CD8-positive, alpha-beta memory T cell (primary cell): ENCODE data around the gene ACOX1. TPM values are rescaled to one million over a fixed set of nuclear protein-coding genes. Genes with fewer than 3 reads are reported as not detected.
A peak's percentile ranks its signal among the peaks of the same experiment; 100 is the strongest.

Source experiments
- CTCF ChIA-PET: fragments of 350-600 bp; sonication (Branson Sonifier 250); formaldehyde crosslinking; loops from one replicate; lab custom pipeline; 2021; ENCODE audit warnings: antibody characterized with exemption; lab: Charles Lee
- POLR2A ChIA-PET: fragments of 350-600 bp; sonication (Branson Sonifier 250); formaldehyde crosslinking; loops from one replicate; lab custom pipeline; 2021; ENCODE audit warnings: antibody characterized with exemption; lab: Charles Lee
- DNase-seq, 5 donors: peaks; one replicate each; pipeline versions ENCODE4 v3.0.0 to v3.0.0-alpha.2; 2020 to 2022; ENCODE audit warnings: mixed read lengths in 1 of 5
- H3K27ac ChIP-seq: one replicate; pipeline ENCODE4 v1.7.0; 2013; ENCODE audit warnings: low read depth, mild to moderate bottlenecking, low read length, moderate library complexity
- H3K27me3 ChIP-seq: 2 replicates; pipeline ENCODE4 v1.7.0; 2013; ENCODE audit warnings: low read length, mild to moderate bottlenecking; ENCODE audit not compliant: insufficient read depth, poor library complexity, severe bottlenecking
- H3K36me3 ChIP-seq: 2 replicates; pipeline ENCODE4 v1.7.0; 2013; ENCODE audit warnings: mild to moderate bottlenecking, low read length, moderate library complexity; ENCODE audit not compliant: insufficient read depth
- H3K4me1 ChIP-seq: 2 replicates; pipeline ENCODE4 v1.7.0; 2013; ENCODE audit warnings: mild to moderate bottlenecking, low read length, moderate library complexity; ENCODE audit not compliant: insufficient read depth
- H3K4me3 ChIP-seq: 2 replicates; pipeline ENCODE4 v1.7.0; 2013; ENCODE audit warnings: mild to moderate bottlenecking, low read length
- H3K9me3 ChIP-seq: 2 replicates; pipeline ENCODE4 v1.7.0; 2013; ENCODE audit warnings: mild to moderate bottlenecking, low read length
- H3K27ac Mint-ChIP-seq, 8 donors: one replicate each; pipeline ENCODE4 v1.8.0; 2020 to 2021; ENCODE audit warnings: mixed read lengths in 8 of 8, mild to moderate bottlenecking in 6 of 8, inconsistent platforms in 3 of 8, moderate library complexity in 3 of 8
- H3K27me3 Mint-ChIP-seq, 2 donors: one replicate each; pipeline ENCODE4 v1.8.0; 2020 to 2021; ENCODE audit warnings: mixed read lengths in 2 of 2, mild to moderate bottlenecking in 1 of 2, moderate library complexity in 1 of 2
- H3K36me3 Mint-ChIP-seq, 3 donors: one replicate each; pipeline ENCODE4 v1.8.0; 2020 to 2021; ENCODE audit warnings: mixed read lengths in 3 of 3, inconsistent platforms in 1 of 3, mild to moderate bottlenecking in 1 of 3
- H3K4me1 Mint-ChIP-seq, 3 donors: one replicate each; pipeline ENCODE4 v1.8.0; 2020 to 2021; ENCODE audit warnings: mixed read lengths in 3 of 3, inconsistent platforms in 1 of 3, mild to moderate bottlenecking in 1 of 3
- H3K4me3 Mint-ChIP-seq, 7 donors: one replicate each; pipeline ENCODE4 v1.8.0; 2020 to 2021; ENCODE audit warnings: mixed read lengths in 7 of 7, mild to moderate bottlenecking in 6 of 7, moderate library complexity in 4 of 7, inconsistent platforms in 2 of 7
- H3K9me3 Mint-ChIP-seq, 5 donors: one replicate each; pipeline ENCODE4 v1.8.0; 2020 to 2022; ENCODE audit warnings: mixed read lengths in 5 of 5, mild to moderate bottlenecking in 3 of 5, moderate library complexity in 2 of 5, inconsistent platforms in 1 of 5
- polyA plus RNA-seq: library from polyadenylated mRNA; unstranded; fragments of 300-500 nt; fragmentation: Illumina TruSeq; gene quantifications from one replicate; pipeline ENCODE4 v1.2.3, GENCODE V29; 2021
- total RNA-seq, 2 experiments: library from RNA; stranded (reverse); gene quantifications; one replicate each; pipeline ENCODE4 v1.2.3, GENCODE V29; 2021

ACOX1 gene
- total and polyA plus RNA-seq, 3 experiments from 2014 or later = 15.8 to 36.1 (median 35.1) TPM

- peaks cover 0 to 6% (median 0%) of the 10 kb centered on the region in 3 donors for H3K4me1 Mint-ChIP-seq
- H3K27ac Mint-ChIP-seq = peak overlapping the region in 2 of 8 donors; percentile 23 to 36
- no peaks in the 10 kb centered on the region for H3K9me3 Mint-ChIP-seq
- no peak overlapping the region for H3K4me3 ChIP-seq
- H3K27me3 Mint-ChIP-seq = no peaks in the 10 kb centered on the region
- DNase-seq = no peak
- ChIA-PET POLR2A (no interaction called here), CTCF (interaction anchor here (0.8 kb wide), 1 partner anchor 46 kb away, joined by 3 read pairs; the partner anchor contains the start of gene MRPL38)
- no peak overlapping the region for H3K27ac ChIP-seq
- H3K27me3 ChIP-seq = no peaks in the 10 kb centered on the region
- H3K4me1 ChIP-seq = no peaks in the 10 kb centered on the region
- H3K36me3 Mint-ChIP-seq = peaks cover 5 to 78% (median 18%) of the 10 kb centered on the region in 3 donors
- no peak overlapping the region for H3K4me3 Mint-ChIP-seq
- no peaks in the 10 kb centered on the region for H3K9me3 ChIP-seq
- peaks cover 46% of the 10 kb centered on the region for H3K36me3 ChIP-seq
Measured at GRCh38 chr17:75950855-75951554, 28.0 kb downstream of the ACOX1 start.

- H3K4me3 Mint-ChIP-seq = no peak overlapping the region
- CTCF ChIA-PET = no interaction called here
- peaks cover 5 to 76% (median 18%) of the 10 kb centered on the region in 3 donors for H3K36me3 Mint-ChIP-seq
- no peak for DNase-seq
- Histone ChIP-seq H3K4me3 (no peak overlapping the region), H3K9me3 (no peaks in the 10 kb centered on the region), H3K4me1 (no peaks in the 10 kb centered on the region), H3K27ac (no peak overlapping the region), H3K36me3 (peaks cover 41% of the 10 kb centered on the region), H3K27me3 (no peaks in the 10 kb centered on the region)
- POLR2A ChIA-PET = no interaction called here
- no peaks in the 10 kb centered on the region for H3K27me3 Mint-ChIP-seq
- no peaks in the 10 kb centered on the region for H3K9me3 Mint-ChIP-seq
- no peak overlapping the region for H3K27ac Mint-ChIP-seq
- H3K4me1 Mint-ChIP-seq = peaks cover 0 to 6% (median 0%) of the 10 kb centered on the region in 3 donors
Measured at GRCh38 chr17:75950421-75950820, 28.5 kb downstream of the ACOX1 start.

DNA sequence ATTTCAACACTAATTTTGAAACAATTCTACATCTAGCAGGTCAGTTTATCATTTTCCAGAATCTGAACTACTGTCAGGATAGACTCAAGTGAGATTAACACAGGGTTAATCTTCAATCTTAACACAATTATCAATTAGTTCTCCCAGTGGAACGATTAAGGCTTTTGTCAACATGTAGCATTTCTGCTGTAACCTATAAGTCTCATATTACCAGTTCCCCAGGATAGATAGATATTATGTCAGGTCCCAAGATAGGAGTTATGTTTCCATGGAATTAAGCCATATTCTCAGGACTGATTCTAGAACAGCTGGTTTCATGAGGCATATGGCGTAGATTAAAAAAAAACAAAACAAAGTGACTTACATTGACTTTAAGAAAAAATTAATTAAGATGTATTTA is 33.8 kb downstream of the ACOX1 start:
- DNase-seq = no peak
- Mint-ChIP-seq H3K27ac (no peak overlapping the region), H3K36me3 (peaks cover 0 to 47% (median 3%) of the 10 kb centered on the region in 3 donors), H3K27me3 (no peaks in the 10 kb centered on the region), H3K4me3 (no peak overlapping the region), H3K4me1 (peaks cover 9 to 16% (median 10%) of the 10 kb centered on the region in 3 donors), H3K9me3 (no peaks in the 10 kb centered on the region)
- Histone ChIP-seq H3K27ac (no peak overlapping the region), H3K27me3 (no peaks in the 10 kb centered on the region), H3K36me3 (peaks cover 10% of the 10 kb centered on the region), H3K9me3 (no peaks in the 10 kb centered on the region), H3K4me3 (no peak overlapping the region), H3K4me1 (peaks cover 8% of the 10 kb centered on the region)
- ChIA-PET CTCF (no interaction called here), POLR2A (no interaction called here)

DNA sequence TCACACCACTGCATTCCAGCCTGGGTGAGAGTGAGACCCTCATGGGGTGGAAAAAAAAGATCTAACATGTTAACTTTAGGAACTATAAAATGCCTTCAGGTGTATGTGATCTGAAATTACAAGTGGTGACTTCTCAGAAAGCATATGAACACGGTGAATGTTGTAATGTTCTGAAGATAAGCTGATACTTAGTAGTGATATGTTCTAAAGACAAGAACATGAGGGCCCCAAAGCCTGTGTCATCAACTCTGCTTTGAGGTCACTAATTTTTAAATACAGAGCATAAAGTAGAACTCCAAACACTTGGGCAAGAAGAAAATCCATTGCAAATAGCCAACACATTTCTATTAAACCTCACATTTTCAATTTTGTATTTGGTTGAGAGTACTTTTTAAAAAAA is 35.5 kb downstream of the ACOX1 start:
- no peak overlapping the region for H3K27ac Mint-ChIP-seq
- H3K4me1 Mint-ChIP-seq = peaks cover 9 to 18% (median 10%) of the 10 kb centered on the region in 3 donors
- H3K9me3 Mint-ChIP-seq = no peaks in the 10 kb centered on the region
- Histone ChIP-seq H3K36me3 (no peaks in the 10 kb centered on the region), H3K4me1 (peaks cover 10% of the 10 kb centered on the region), H3K27me3 (no peaks in the 10 kb centered on the region), H3K9me3 (no peaks in the 10 kb centered on the region), H3K27ac (no peak overlapping the region), H3K4me3 (no peak overlapping the region)
- no peaks in the 10 kb centered on the region for H3K27me3 Mint-ChIP-seq
- CTCF ChIA-PET = no interaction called here
- DNase-seq = no peak
- no peak overlapping the region for H3K4me3 Mint-ChIP-seq
- H3K36me3 Mint-ChIP-seq = peaks cover 0 to 31% (median 0%) of the 10 kb centered on the region in 3 donors
- POLR2A ChIA-PET = no interaction called here

DNA sequence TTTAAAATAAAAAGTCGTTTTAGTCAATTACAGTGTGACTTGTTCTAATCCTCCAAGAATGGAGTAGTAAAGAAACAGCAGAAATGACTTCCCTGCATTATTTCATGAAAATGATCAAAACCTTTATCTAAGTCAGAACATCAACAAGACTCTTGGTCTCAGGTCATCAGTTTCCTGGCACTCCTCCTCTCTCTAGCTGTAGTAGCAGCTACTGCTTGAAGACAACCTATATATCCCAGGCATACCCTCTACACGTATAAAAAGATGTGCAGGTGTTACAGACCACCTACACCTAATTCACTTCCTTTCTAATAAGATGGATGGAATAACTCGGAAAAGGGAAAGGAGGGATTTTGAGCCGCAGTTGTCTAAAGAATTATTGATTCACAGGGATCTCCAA is 36.5 kb downstream of the ACOX1 start:
- Histone ChIP-seq H3K27ac (no peak overlapping the region), H3K4me1 (peaks cover 10% of the 10 kb centered on the region), H3K27me3 (no peaks in the 10 kb centered on the region), H3K9me3 (no peaks in the 10 kb centered on the region), H3K36me3 (no peaks in the 10 kb centered on the region), H3K4me3 (no peak overlapping the region)
- DNase-seq = no peak
- POLR2A ChIA-PET = no interaction called here
- Mint-ChIP-seq H3K4me1 (peaks cover 9 to 18% (median 10%) of the 10 kb centered on the region in 3 donors), H3K27me3 (no peaks in the 10 kb centered on the region), H3K4me3 (peak overlapping the region in 3 of 7 donors; percentile 4 to 77 (median 8)), H3K9me3 (no peaks in the 10 kb centered on the region), H3K27ac (no peak overlapping the region), H3K36me3 (peaks cover 0 to 23% (median 0%) of the 10 kb centered on the region in 3 donors)
- CTCF ChIA-PET = no interaction called here

DNA sequence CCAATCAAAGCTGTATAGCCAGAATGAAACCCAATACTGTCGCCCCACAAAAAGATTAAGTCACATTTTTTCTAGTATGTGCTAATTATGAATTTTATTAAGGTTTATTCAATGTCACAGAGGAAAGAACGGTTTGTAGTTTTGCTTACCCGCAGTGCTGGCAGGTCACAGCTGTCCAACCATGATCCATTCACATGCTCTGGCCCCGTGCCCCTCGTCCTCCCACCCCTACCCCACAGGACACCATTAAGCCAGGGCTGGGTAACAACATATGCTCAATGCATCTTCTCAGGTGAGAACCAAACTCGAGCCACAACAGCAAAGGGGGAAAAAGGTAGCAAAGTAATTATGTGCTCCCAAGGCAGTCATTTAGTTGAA is 37.5 kb downstream of the ACOX1 start:
- H3K4me1 ChIP-seq = peaks cover 10% of the 10 kb centered on the region
- H3K9me3 ChIP-seq = no peaks in the 10 kb centered on the region
- POLR2A ChIA-PET = interaction anchor here (0.7 to 1.0 kb wide), 2 partner anchors 37 to 121 kb away, joined by 4 read pairs; no protein-coding TSS in a partner anchor
- peak overlapping the region; percentile 87 for H3K4me3 ChIP-seq
- Mint-ChIP-seq H3K27ac (peak overlapping the region in 5 of 8 donors; percentile 79 to 91 (median 89)), H3K4me1 (peaks cover 9 to 18% (median 10%) of the 10 kb centered on the region in 3 donors), H3K27me3 (no peaks in the 10 kb centered on the region), H3K4me3 (peak overlapping the region; percentile 74 to 96 (median 90)), H3K36me3 (peaks cover 0 to 16% (median 0%) of the 10 kb centered on the region in 3 donors), H3K9me3 (no peaks in the 10 kb centered on the region)
- peak overlapping the region; percentile 83 for H3K27ac ChIP-seq
- H3K27me3 ChIP-seq = no peaks in the 10 kb centered on the region
- CTCF ChIA-PET = interaction anchor here (1.0 to 1.5 kb wide), 2 partner anchors 64 to 114 kb away, joined by 3 read pairs; no protein-coding TSS in a partner anchor
- H3K36me3 ChIP-seq = no peaks in the 10 kb centered on the region
- DNase-seq = no peak

DNA sequence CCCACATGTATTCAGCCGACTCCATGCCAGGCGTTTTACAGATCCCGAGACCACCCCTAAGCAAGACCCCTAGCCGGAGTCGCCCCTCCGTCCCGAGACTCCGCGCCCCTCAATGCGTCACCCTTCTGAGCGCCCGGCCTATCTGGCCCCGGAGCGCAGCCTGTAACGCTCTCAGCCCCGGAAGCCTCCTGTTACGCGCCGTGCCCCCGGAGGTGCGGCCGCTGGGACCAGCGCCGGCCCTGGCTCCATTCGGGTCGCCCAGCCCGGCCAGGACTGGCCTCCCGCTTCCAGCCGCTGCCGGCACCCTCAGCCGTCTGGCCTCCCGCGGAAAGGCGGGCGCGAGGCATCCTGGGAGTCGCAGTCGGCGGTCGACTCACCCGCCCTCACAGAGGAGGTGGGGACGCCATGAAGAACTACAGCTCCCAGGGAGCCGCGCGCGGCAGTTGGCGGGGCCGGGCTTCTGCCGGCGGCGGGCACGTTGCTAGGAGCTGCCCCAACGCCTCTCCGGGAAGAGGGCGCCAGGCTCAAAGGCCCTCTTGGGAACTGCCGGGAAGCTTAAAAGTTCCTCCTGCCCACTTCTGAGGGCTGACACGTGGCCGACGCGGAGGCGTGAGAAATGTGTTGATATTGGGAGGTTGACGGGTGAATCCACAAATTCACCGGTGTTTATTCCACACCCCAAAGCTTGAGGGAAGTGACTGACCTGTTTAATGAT is 38.1 kb downstream of the ACOX1 start, which contains the start of gene FBF1:
FBF1 (minus strand) TSS at position 316 of the 715 bp plus-strand sequence. CDS start 2,893 bp downstream, outside the sequence.
- POLR2A ChIA-PET = interaction anchor here (0.7 to 1.0 kb wide), 2 partner anchors 37 to 120 kb away, joined by 4 read pairs; no protein-coding TSS in a partner anchor
- Histone ChIP-seq H3K9me3 (no peaks in the 10 kb centered on the region), H3K4me1 (peaks cover 10% of the 10 kb centered on the region), H3K27me3 (no peaks in the 10 kb centered on the region), H3K36me3 (no peaks in the 10 kb centered on the region), H3K4me3 (peak within 1 kb of the TSS; percentile 87), H3K27ac (peak within 1 kb of the TSS; percentile 83)
- Mint-ChIP-seq H3K27ac (peak within 1 kb of the TSS in 7 of 8 donors; percentile 71 to 93 (median 90)), H3K36me3 (peaks cover 0 to 10% (median 0%) of the 10 kb centered on the region in 3 donors), H3K9me3 (no peaks in the 10 kb centered on the region), H3K4me1 (peaks cover 9 to 18% (median 10%) of the 10 kb centered on the region in 3 donors), H3K4me3 (peak within 1 kb of the TSS; percentile 88 to 96 (median 90)), H3K27me3 (no peaks in the 10 kb centered on the region)
- CTCF ChIA-PET = interaction anchor here (0.5 to 1.5 kb wide), 3 partner anchors 65 to 156 kb away, joined by 3 read pairs; no protein-coding TSS in a partner anchor
- peak; percentile 80 to 91 (median 83) for DNase-seq
